ENCODE results near the gene DDA1.

GRCh38 chr19:17333611-17334413, 24.4 kb downstream of the DDA1 start:
- TF ChIP-seq TCF7 (CRISPR knock-in tag; IDR thresholded peaks at IDR 0.05; ENCODE audit: low read depth) (no peak), USF1 (CRISPR knock-in tag; IDR thresholded peaks at IDR 0.05) (no peak), ZNF317 (CRISPR knock-in tag; IDR thresholded peaks at IDR 0.05; ENCODE audit: borderline replicate concordance, low read depth) (no peak), RELA (CRISPR knock-in tag; IDR thresholded peaks at IDR 0.05; ENCODE audit: borderline replicate concordance) (peak; percentile 9; the same call in 1 of the 2 replicates), CTCF (IDR thresholded peaks at IDR 0.05) (no peak), STAT6 (CRISPR knock-in tag; conservative IDR thresholded peaks at IDR 0.05; ENCODE audit: low read depth) (no peak), E2F1 (CRISPR knock-in tag; IDR thresholded peaks at IDR 0.05) (no peak), SP1 (CRISPR knock-in tag; conservative IDR thresholded peaks at IDR 0.05) (no peak), AR (CRISPR knock-in tag; IDR thresholded peaks at IDR 0.05) (no peak), IRF2 (CRISPR knock-in tag; IDR thresholded peaks at IDR 0.05; ENCODE audit: borderline replicate concordance, low read depth) (no peak), E2F4 (CRISPR knock-in tag; IDR thresholded peaks at IDR 0.05; ENCODE audit: borderline replicate concordance, low read depth) (no peak), ATF1 (CRISPR knock-in tag; IDR thresholded peaks at IDR 0.05) (no peak)
